SK-N-SH treated with all-trans-retinoic acid at 6 μM for 48 hours (cell line): ENCODE measurements around the gene C1orf159.

Experiments
- ATAC-seq: fragments of 200-7000 bp; cut with Tn5 transposase; 3 replicates; pipeline ENCODE4 v1.9.1; 2020; ENCODE audit warnings: mild to moderate bottlenecking, moderate library complexity
- ARNTL ChIP-seq: fragments of 450-650 bp; formaldehyde crosslinking; IDR thresholded peaks from 2 replicates; pipeline ENCODE4 v1.5.0; 2020; ENCODE audit warnings: low read depth, mild to moderate bottlenecking, moderate library complexity, borderline replicate concordance
- BACH2 ChIP-seq: fragments of 250-450 bp; sonication (Bioruptor Pico); IDR thresholded peaks from 2 replicates; pipeline ENCODE4 v1.9.0; 2021; ENCODE audit warnings: mild to moderate bottlenecking, borderline replicate concordance
- CREB5 ChIP-seq: fragments of 250-450 bp; sonication (Bioruptor Pico); IDR thresholded peaks from 2 replicates; pipeline ENCODE4 v1.5.1; 2020; ENCODE audit warnings: low read depth, mild to moderate bottlenecking, moderate library complexity
- CSDC2 ChIP-seq: fragments of 250-450 bp; sonication (Bioruptor Pico); IDR thresholded peaks from 2 replicates; pipeline ENCODE4 v1.5.0; 2020; ENCODE audit warnings: mild to moderate bottlenecking, moderate library complexity
- CSRNP3 ChIP-seq: fragments of 250-450 bp; sonication (Bioruptor Pico); IDR thresholded peaks from 2 replicates; pipeline ENCODE4 v1.5.1; 2021; ENCODE audit warnings: mild to moderate bottlenecking, moderate library complexity
- ESRRG ChIP-seq: fragments of 250-450 bp; sonication (Bioruptor Pico); IDR thresholded peaks from 2 replicates; pipeline ENCODE4 v1.6.1; 2021; ENCODE audit warnings: mild to moderate bottlenecking
- POU6F1 ChIP-seq: fragments of 250-450 bp; sonication (Bioruptor Pico); IDR thresholded peaks from 2 replicates; pipeline ENCODE4 v1.8.0; 2021; ENCODE audit warnings: low read depth, mild to moderate bottlenecking, moderate library complexity, borderline replicate concordance
- PPARA ChIP-seq: fragments of 250-450 bp; sonication (Bioruptor Pico); IDR thresholded peaks from 2 replicates; pipeline ENCODE4 v1.5.0; 2020; ENCODE audit warnings: mild to moderate bottlenecking, borderline replicate concordance
- SNAI2 ChIP-seq: fragments of 250-450 bp; sonication (Bioruptor Pico); IDR thresholded peaks from 2 replicates; pipeline ENCODE4 v1.5.0; 2020; ENCODE audit warnings: mild to moderate bottlenecking, moderate library complexity
- TCF4 ChIP-seq: fragments of 250-450 bp; sonication (Bioruptor Pico); IDR thresholded peaks from 2 replicates; pipeline ENCODE4 v1.8.0; 2021; ENCODE audit warnings: mild to moderate bottlenecking, moderate library complexity, borderline replicate concordance
- TOX ChIP-seq: fragments of 250-450 bp; sonication (Bioruptor Pico); IDR thresholded peaks from 2 replicates; pipeline ENCODE4 v1.8.0; 2021; ENCODE audit warnings: mild to moderate bottlenecking, moderate library complexity, borderline replicate concordance
- TSHZ2 ChIP-seq: fragments of 250-450 bp; sonication (Bioruptor Pico); IDR thresholded peaks from 2 replicates; pipeline ENCODE4 v1.5.0; 2020; ENCODE audit warnings: mild to moderate bottlenecking, moderate library complexity
- ZC3H10 ChIP-seq: fragments of 250-450 bp; sonication (Bioruptor Pico); IDR thresholded peaks from 2 replicates; pipeline ENCODE4 v1.5.1; 2021; ENCODE audit warnings: mild to moderate bottlenecking, moderate library complexity
- ZFP3 ChIP-seq: fragments of 250-450 bp; sonication (Bioruptor Pico); IDR thresholded peaks from 2 replicates; pipeline ENCODE4 v1.5.0; 2020; ENCODE audit warnings: mild to moderate bottlenecking, moderate library complexity
- ZFP30 ChIP-seq: fragments of 450-650 bp; formaldehyde crosslinking; IDR thresholded peaks from 2 replicates; pipeline ENCODE4 v1.5.0; 2022; ENCODE audit warnings: mild to moderate bottlenecking, moderate library complexity
- ZNF565 ChIP-seq: fragments of 450-650 bp; formaldehyde crosslinking; conservative IDR thresholded peaks from 2 replicates; pipeline ENCODE4 v1.5.0; 2020; ENCODE audit warnings: low read depth, mild to moderate bottlenecking, moderate library complexity
- ZNF70 ChIP-seq: fragments of 450-650 bp; formaldehyde crosslinking; IDR thresholded peaks from 2 replicates; pipeline ENCODE4 v1.5.0; 2020; ENCODE audit warnings: mild to moderate bottlenecking, moderate library complexity
- ZNF8 ChIP-seq: fragments of 450-650 bp; formaldehyde crosslinking; IDR thresholded peaks from 2 replicates; pipeline ENCODE4 v1.5.0; 2020; ENCODE audit warnings: mild to moderate bottlenecking, moderate library complexity

Gene C1orf159

GRCh38 chr1:1119272-1119890 lies 3.5 kb upstream of the C1orf159 start:
- ATAC-seq: no peak
- TF ChIP-seq ZFP3 (CRISPR knock-in tag): no peak
- no peak for TF ChIP-seq ZC3H10 (CRISPR knock-in tag)
- TF ChIP-seq ZNF565: no peak
- TF ChIP-seq ZFP30: no peak
- TF ChIP-seq POU6F1 (CRISPR knock-in tag): no peak
- no peak for TF ChIP-seq ARNTL

- ATAC-seq: no peak
- TF ChIP-seq CREB5 (no peak), TCF4 (CRISPR knock-in tag) (no peak), CSRNP3 (CRISPR knock-in tag) (no peak), BACH2 (CRISPR knock-in tag) (no peak), ZNF565 (no peak), PPARA (CRISPR knock-in tag) (no peak), ARNTL (no peak), TOX (CRISPR knock-in tag) (no peak), TSHZ2 (no peak)
Observed at GRCh38 chr1:1118876-1119220, 3.0 kb upstream of the C1orf159 start.

- TF ChIP-seq ZC3H10 (CRISPR knock-in tag) (no peak), ZFP30 (no peak), ZNF565 (no peak), ZFP3 (CRISPR knock-in tag) (no peak), BACH2 (CRISPR knock-in tag) (no peak), ESRRG (CRISPR knock-in tag) (no peak), TSHZ2 (no peak)
- ATAC-seq: no peak
Observed at GRCh38 chr1:1118011-1118875, 2.4 kb upstream of the C1orf159 start.

GRCh38 chr1:1117469-1117831 lies 1.6 kb upstream of the C1orf159 start:
- ATAC-seq: no peak
- TF ChIP-seq BACH2 (CRISPR knock-in tag) (no peak), CSDC2 (CRISPR knock-in tag) (no peak), ZC3H10 (CRISPR knock-in tag) (no peak), ZNF8 (CRISPR knock-in tag) (no peak), CSRNP3 (CRISPR knock-in tag) (no peak), ZFP3 (CRISPR knock-in tag) (no peak), ARNTL (no peak), TOX (CRISPR knock-in tag) (no peak), TSHZ2 (no peak), SNAI2 (CRISPR knock-in tag) (no peak), ZNF70 (CRISPR knock-in tag) (no peak), ZNF565 (no peak)
